ENCODE data around the gene FILIP1L. TPM values are rescaled to one million over a fixed set of nuclear protein-coding genes. Genes with fewer than 3 reads are reported as not detected.

The FILIP1L gene
- total RNA-seq, 2 donors from 2014 or later, result 9.5 to 28.2 TPM

GRCh38 chr3:99859825-99860224, 254.5 kb downstream of the FILIP1L start:
- Histone ChIP-seq H3K27ac (no peak overlapping the region), H3K27me3 (replicated peaks; ENCODE audit: insufficient read depth) (no peaks in the 10 kb centered on the region), H3K4me3 (no peak overlapping the region), H3K36me3 (no peaks in the 10 kb centered on the region), H3K9me3 (no peaks in the 10 kb centered on the region), H3K4me1 (replicated peaks) (no peaks in the 10 kb centered on the region)
- TF ChIP-seq CTCF (IDR thresholded peaks at IDR 0.05), result no peak
- TF ChIP-seq POLR2A (IDR thresholded peaks at IDR 0.05), result no peak
- TF ChIP-seq POLR2AphosphoS5 (IDR thresholded peaks at IDR 0.05), result no peak
- DNase-seq (ENCODE audit: low spot score), result no peak
- intact Hi-C loops (cut with DNase I), result no loop called here
- WGBS, result 10% methylated on average over 1 of the region's 1 CpG

GRCh38 chr3:99858469-99858868, 255.8 kb downstream of the FILIP1L start:
- TF ChIP-seq POLR2AphosphoS5 (IDR thresholded peaks at IDR 0.05), result no peak
- TF ChIP-seq CTCF (IDR thresholded peaks at IDR 0.05), result no peak
- TF ChIP-seq POLR2A (IDR thresholded peaks at IDR 0.05), result no peak
- no peak overlapping the region for H3K27ac ChIP-seq
- DNase-seq (ENCODE audit: low spot score), result no peak
- WGBS, result 90% methylated on average over 2 of the region's 2 CpGs
- H3K4me3 ChIP-seq, result no peak overlapping the region
- intact Hi-C loops (cut with DNase I), result no loop called here
- no peaks in the 10 kb centered on the region for H3K9me3 ChIP-seq
- H3K36me3 ChIP-seq, result no peaks in the 10 kb centered on the region
- no peaks in the 10 kb centered on the region for H3K4me1 ChIP-seq (replicated peaks)
- no peaks in the 10 kb centered on the region for H3K27me3 ChIP-seq (replicated peaks; ENCODE audit: insufficient read depth)

- no peak overlapping the region for H3K4me3 ChIP-seq
- DNase-seq (ENCODE audit: low spot score), result no peak
- WGBS, result 31% methylated on average over 1 of the region's 1 CpG
- no peaks in the 10 kb centered on the region for H3K9me3 ChIP-seq
- H3K36me3 ChIP-seq, result no peaks in the 10 kb centered on the region
- H3K27ac ChIP-seq, result no peak overlapping the region
- intact Hi-C loops (cut with DNase I), result no loop called here
- H3K4me1 ChIP-seq (replicated peaks), result no peaks in the 10 kb centered on the region
- TF ChIP-seq POLR2AphosphoS5 (IDR thresholded peaks at IDR 0.05), result peak; percentile 12
- TF ChIP-seq CTCF (IDR thresholded peaks at IDR 0.05), result no peak
- no peaks in the 10 kb centered on the region for H3K27me3 ChIP-seq (replicated peaks; ENCODE audit: insufficient read depth)
Measured at GRCh38 chr3:99857278-99857677, 257.0 kb downstream of the FILIP1L start.

- no peak for DNase-seq (ENCODE audit: low spot score)
- no peaks in the 10 kb centered on the region for H3K9me3 ChIP-seq
- intact Hi-C loops (cut with DNase I), result no loop called here
- H3K36me3 ChIP-seq, result no peaks in the 10 kb centered on the region
- H3K27ac ChIP-seq, result no peak overlapping the region
- no peaks in the 10 kb centered on the region for H3K27me3 ChIP-seq (replicated peaks; ENCODE audit: insufficient read depth)
- no peak overlapping the region for H3K4me3 ChIP-seq
- H3K4me1 ChIP-seq (replicated peaks), result no peaks in the 10 kb centered on the region
- WGBS, result 71% methylated on average over 3 of the region's 3 CpGs
- TF ChIP-seq POLR2AphosphoS5 (IDR thresholded peaks at IDR 0.05) (no peak), CTCF (IDR thresholded peaks at IDR 0.05) (no peak), POLR2A (IDR thresholded peaks at IDR 0.05) (no peak)
Measured at GRCh38 chr3:99856437-99857220, 257.7 kb downstream of the FILIP1L start.

- Histone ChIP-seq H3K9me3 (no peaks in the 10 kb centered on the region), H3K4me1 (replicated peaks) (no peaks in the 10 kb centered on the region), H3K27ac (no peak overlapping the region), H3K27me3 (replicated peaks; ENCODE audit: insufficient read depth) (no peaks in the 10 kb centered on the region), H3K36me3 (no peaks in the 10 kb centered on the region), H3K4me3 (no peak overlapping the region)
- 45% methylated on average over 1 of the region's 1 CpG for WGBS
- no peak for DNase-seq (ENCODE audit: low spot score)
- intact Hi-C loops (cut with DNase I), result no loop called here
- TF ChIP-seq POLR2AphosphoS5 (IDR thresholded peaks at IDR 0.05) (no peak), CTCF (IDR thresholded peaks at IDR 0.05) (no peak), POLR2A (IDR thresholded peaks at IDR 0.05) (no peak)
Measured at GRCh38 chr3:99855900-99856299, 258.4 kb downstream of the FILIP1L start.
